ENCODE data around the gene KCNH8. TPM values are rescaled to one million over a fixed set of nuclear protein-coding genes. Genes with fewer than 3 reads are reported as not detected.

The KCNH8 gene
- total RNA-seq, 4 donors from 2014 or later = 0.29 to 1.0 (median 0.42) TPM

DNA sequence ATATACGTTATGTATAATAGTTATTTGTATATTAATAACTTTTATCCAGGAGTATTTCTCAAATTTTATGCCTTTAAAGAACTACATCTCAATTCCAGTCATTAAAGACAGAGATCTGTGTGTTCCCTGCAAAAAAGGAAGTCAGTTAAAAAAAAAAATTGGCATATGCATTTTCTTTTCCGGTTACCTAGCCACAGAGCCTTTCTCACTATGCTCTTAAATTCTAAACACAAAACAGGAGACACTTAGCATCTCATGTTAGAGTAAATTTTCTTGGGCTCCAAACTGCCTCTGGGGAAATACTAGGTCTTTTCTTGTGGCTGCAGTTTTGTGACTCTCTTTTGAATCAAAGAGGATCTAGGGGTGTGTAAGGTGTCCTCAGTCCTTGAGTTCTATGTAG lies 105.9 kb downstream of the KCNH8 start:
- intact Hi-C loops (cut with DNase I) = no loop called here
- no peak for DNase-seq
- H3K9me3 ChIP-seq = no peaks in the 10 kb centered on the region
- WGBS, 2 donors = 73 to 78% methylated on average over 2 of the region's 2 CpGs
- H3K4me3 ChIP-seq (replicated peaks in 1 of 3) = no peak overlapping the region
- TF ChIP-seq, protein P1, sequence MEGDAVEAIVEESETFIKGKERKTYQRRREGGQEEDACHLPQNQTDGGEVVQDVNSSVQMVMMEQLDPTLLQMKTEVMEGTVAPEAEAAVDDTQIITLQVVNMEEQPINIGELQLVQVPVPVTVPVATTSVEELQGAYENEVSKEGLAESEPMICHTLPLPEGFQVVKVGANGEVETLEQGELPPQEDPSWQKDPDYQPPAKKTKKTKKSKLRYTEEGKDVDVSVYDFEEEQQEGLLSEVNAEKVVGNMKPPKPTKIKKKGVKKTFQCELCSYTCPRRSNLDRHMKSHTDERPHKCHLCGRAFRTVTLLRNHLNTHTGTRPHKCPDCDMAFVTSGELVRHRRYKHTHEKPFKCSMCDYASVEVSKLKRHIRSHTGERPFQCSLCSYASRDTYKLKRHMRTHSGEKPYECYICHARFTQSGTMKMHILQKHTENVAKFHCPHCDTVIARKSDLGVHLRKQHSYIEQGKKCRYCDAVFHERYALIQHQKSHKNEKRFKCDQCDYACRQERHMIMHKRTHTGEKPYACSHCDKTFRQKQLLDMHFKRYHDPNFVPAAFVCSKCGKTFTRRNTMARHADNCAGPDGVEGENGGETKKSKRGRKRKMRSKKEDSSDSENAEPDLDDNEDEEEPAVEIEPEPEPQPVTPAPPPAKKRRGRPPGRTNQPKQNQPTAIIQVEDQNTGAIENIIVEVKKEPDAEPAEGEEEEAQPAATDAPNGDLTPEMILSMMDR (IDR thresholded peaks at IDR 0.05) = no peak
- no peak for TF ChIP-seq POLR2A (IDR thresholded peaks at IDR 0.05)
- no peaks in the 10 kb centered on the region for H3K36me3 ChIP-seq
- no peaks in the 10 kb centered on the region for H3K4me1 ChIP-seq
- no peak overlapping the region for H3K27ac ChIP-seq
- H3K27me3 ChIP-seq = no peaks in the 10 kb centered on the region

DNA sequence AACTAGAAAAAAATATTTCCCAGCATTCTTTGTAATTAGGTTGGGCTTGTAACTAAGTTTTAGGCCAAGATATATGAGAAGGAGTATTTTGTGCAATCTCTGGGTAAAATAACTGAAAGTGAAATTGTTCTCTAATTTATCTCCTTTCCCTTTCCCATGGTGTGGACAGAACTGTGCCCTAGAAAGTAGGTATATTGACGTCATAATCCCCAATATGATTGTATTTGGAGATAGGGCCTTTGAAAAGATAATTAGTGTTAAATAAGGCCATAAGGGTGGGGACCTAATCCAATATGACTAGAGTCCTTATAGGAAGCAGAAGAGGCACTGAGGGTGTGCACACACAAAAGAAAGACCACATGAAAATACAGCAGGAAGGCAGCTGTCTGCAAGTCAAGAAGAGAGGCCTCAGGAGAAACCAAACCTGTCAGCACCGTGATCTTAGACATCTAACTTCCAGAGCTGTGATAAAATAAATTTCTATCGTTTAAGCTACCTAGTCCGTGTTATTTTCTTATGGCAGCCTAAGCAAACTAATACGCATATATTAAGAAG lies 106.6 kb downstream of the KCNH8 start:
- no peak for DNase-seq
- Histone ChIP-seq H3K27ac (no peak overlapping the region), H3K9me3 (no peaks in the 10 kb centered on the region), H3K36me3 (no peaks in the 10 kb centered on the region), H3K4me3 (replicated peaks in 1 of 3) (no peak overlapping the region), H3K27me3 (no peaks in the 10 kb centered on the region), H3K4me1 (no peaks in the 10 kb centered on the region)
- no peak for TF ChIP-seq POLR2A (IDR thresholded peaks at IDR 0.05)
- TF ChIP-seq, protein P1 (IDR thresholded peaks at IDR 0.05) = no peak
- intact Hi-C loops (cut with DNase I) = no loop called here
- 84 to 90% methylated on average over 5 of the region's 5 CpGs for WGBS, 2 donors

DNA sequence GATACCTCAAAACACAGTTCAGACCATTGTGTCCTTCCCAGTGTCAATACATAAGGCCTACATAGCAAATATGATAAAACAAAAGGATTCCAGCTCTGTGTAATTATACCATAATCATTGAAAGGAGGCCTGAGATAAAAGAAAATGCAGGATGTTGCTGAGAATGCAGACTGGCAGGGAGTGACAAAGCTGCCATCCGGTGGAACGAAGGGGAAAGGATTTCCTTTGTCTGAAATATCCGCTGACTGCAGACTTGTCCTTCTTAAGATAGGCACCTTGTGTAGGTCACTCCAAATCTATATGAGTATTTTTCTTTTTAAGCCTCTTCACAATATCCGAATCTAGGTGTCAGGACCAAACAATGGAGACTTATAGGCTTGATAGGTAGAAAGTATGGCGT lies 108.0 kb downstream of the KCNH8 start:
- TF ChIP-seq POLR2A (IDR thresholded peaks at IDR 0.05) = no peak
- TF ChIP-seq, protein P1 (IDR thresholded peaks at IDR 0.05) = no peak
- H3K4me1 ChIP-seq = no peaks in the 10 kb centered on the region
- H3K27ac ChIP-seq = no peak overlapping the region
- intact Hi-C loops (cut with DNase I) = no loop called here
- DNase-seq = no peak
- no peak overlapping the region for H3K4me3 ChIP-seq (replicated peaks in 1 of 3)
- H3K36me3 ChIP-seq = no peaks in the 10 kb centered on the region
- no peaks in the 10 kb centered on the region for H3K27me3 ChIP-seq
- WGBS, 2 donors = 80% methylated on average over 5 of the region's 5 CpGs
- no peaks in the 10 kb centered on the region for H3K9me3 ChIP-seq

DNA sequence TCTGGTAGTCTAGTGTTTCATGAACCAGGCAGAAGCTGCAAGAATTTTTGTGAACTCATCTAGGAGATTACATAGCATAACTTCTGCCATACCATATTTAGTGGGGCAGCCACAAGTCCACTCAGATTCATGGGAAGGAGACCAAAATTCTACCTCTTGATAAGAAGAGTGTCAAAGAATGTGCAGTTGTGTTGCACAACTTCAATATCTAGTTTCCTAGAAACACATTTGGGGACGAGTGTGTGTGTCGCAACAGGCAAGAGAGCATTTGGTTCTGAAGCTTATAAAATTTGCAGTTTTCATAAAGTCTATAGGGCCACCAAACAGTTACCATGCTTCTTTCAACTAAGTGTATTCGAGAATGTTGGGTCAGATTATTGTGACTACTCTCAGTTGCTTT lies 115.3 kb downstream of the KCNH8 start:
- intact Hi-C loops (cut with DNase I) = no loop called here
- H3K4me3 ChIP-seq (replicated peaks in 1 of 3) = no peak overlapping the region
- TF ChIP-seq, protein P1 (IDR thresholded peaks at IDR 0.05) = no peak
- no peak for TF ChIP-seq POLR2A (IDR thresholded peaks at IDR 0.05)

DNA sequence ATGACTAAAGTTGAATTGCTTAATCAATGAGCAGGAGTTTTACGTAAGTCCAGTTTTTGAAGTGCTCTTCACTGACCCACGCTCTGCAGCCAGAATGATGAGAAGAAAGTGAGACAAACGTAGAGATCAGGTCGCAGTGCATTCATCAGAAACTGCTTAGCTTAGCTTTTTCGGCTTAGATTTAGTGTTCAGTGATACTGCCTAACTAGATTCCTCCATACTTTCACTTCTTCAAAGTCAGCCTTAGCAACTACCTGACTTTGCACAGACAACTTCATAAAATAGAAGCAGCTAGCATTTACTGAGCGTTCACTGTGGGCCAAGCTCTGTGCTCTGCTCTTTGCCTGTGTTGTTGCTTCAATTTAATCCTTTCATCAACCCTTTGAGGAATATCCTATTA lies 116.1 kb downstream of the KCNH8 start:
- no peaks in the 10 kb centered on the region for H3K36me3 ChIP-seq
- WGBS, 2 donors = 47 to 52% methylated on average over 6 of the region's 6 CpGs
- peak; percentile 26 for DNase-seq
- intact Hi-C loops (cut with DNase I) = no loop called here
- TF ChIP-seq, protein P1 (IDR thresholded peaks at IDR 0.05) = no peak
- TF ChIP-seq POLR2A (IDR thresholded peaks at IDR 0.05) = no peak
- no peak overlapping the region for H3K4me3 ChIP-seq (replicated peaks in 1 of 3)
- H3K27ac ChIP-seq = peak overlapping the region in 1 of 3 donors; percentile 9
- H3K27me3 ChIP-seq = no peaks in the 10 kb centered on the region
- H3K9me3 ChIP-seq = no peaks in the 10 kb centered on the region
- peaks cover 0 to 5% of the 10 kb centered on the region in 2 donors for H3K4me1 ChIP-seq

More for the DNA sequence above, 115.3 kb downstream of the KCNH8 start:
- no peaks in the 10 kb centered on the region for H3K9me3 ChIP-seq
- H3K27ac ChIP-seq = no peak overlapping the region
- DNase-seq = no peak
- WGBS, 2 donors = 65 to 78% methylated on average over 3 of the region's 3 CpGs
- no peaks in the 10 kb centered on the region for H3K36me3 ChIP-seq
- H3K4me1 ChIP-seq = peaks cover 0 to 5% of the 10 kb centered on the region in 2 donors
- no peaks in the 10 kb centered on the region for H3K27me3 ChIP-seq
